GM21529 (cell line): ENCODE measurements around the gene RFPL1.
"Not testable (repeated sequence)": the region's sequence is repeated elsewhere in the genome, so short reads cannot be mapped to it uniquely, and the experiment has no call there.

ENCODE experiments used
- ATAC-seq: cut with Tn5 transposase; IDR thresholded peaks from one replicate; pipeline ENCODE4 v1.9.1; 2021; ENCODE audit not compliant: unreplicated experiment

Gene RFPL1

GRCh38 chr22:29478326-29479276 is 40.2 kb downstream of the RFPL1 start:
- no peak for ATAC-seq

DNA sequence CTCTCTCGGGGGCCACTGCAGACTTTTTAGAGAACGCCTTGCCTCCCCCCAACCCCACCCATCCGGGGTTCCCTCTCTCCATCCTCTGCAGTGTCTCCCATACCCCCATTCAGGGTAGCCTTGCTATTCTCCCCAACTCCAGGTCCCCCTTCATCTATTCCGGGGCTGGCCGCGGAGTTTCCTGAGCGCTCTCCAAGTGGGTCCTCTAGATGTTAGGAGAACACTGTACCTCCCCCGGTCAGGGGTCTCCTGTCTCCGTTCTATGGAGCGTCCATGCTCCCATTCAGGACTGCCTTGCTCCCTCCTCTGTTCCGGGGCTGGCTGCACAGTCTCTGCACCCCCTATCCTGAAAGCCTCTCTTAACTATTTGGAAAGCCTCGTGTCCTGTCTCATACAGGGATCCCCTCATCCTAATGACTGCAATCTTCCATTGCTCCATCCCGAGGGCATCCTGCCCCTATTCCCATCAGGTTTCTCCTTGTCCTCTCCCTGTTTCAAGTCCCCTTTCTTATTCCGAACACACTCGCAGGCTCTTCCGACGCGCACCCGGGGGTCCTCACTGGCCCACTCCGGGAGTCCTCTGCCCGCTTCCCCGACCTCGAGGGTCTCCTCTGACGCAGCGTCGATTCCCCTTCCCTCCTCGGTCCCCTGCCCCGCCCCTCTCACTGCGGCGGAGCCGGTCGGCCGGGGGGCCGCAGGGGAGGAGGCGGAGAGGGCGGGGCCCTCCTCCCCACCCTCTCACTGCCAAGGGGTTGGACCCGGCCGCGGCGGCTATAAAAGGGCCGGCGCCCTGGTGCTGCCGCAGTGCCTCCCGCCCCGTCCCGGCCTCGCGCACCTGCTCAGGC is 41.3 kb downstream of the RFPL1 start, which contains the start of gene NEFH:
TSS of gene NEFH (plus strand) at position 802 of the 845 bp plus-strand sequence. CDS start 45 bp downstream, outside the sequence.
- ATAC-seq = no peak

DNA sequence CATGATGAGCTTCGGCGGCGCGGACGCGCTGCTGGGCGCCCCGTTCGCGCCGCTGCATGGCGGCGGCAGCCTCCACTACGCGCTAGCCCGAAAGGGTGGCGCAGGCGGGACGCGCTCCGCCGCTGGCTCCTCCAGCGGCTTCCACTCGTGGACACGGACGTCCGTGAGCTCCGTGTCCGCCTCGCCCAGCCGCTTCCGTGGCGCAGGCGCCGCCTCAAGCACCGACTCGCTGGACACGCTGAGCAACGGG is 41.8 kb downstream of the RFPL1 start:
- ATAC-seq = no peak

DNA sequence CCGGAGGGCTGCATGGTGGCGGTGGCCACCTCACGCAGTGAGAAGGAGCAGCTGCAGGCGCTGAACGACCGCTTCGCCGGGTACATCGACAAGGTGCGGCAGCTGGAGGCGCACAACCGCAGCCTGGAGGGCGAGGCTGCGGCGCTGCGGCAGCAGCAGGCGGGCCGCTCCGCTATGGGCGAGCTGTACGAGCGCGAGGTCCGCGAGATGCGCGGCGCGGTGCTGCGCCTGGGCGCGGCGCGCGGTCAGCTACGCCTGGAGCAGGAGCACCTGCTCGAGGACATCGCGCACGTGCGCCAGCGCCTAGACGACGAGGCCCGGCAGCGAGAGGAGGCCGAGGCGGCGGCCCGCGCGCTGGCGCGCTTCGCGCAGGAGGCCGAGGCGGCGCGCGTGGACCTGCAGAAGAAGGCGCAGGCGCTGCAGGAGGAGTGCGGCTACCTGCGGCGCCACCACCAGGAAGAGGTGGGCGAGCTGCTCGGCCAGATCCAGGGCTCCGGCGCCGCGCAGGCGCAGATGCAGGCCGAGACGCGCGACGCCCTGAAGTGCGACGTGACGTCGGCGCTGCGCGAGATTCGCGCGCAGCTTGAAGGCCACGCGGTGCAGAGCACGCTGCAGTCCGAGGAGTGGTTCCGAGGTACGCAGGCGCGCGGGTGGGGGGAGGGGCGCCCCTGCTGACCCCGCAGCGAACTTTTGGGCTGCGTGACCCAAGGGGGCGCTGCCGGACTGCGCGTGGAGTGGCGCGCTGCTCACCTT is 42.3 kb downstream of the RFPL1 start:
- no peak for ATAC-seq

- ATAC-seq = no peak
These were observed 43.0 kb downstream of the RFPL1 start for GRCh38 chr22:29481265-29482000.

GRCh38 chr22:29482253-29482652 is 43.9 kb downstream of the RFPL1 start:
- no peak for ATAC-seq

- no peak for ATAC-seq
These were observed 44.3 kb downstream of the RFPL1 start for GRCh38 chr22:29482726-29483125.

GRCh38 chr22:29483254-29483653 is 44.9 kb downstream of the RFPL1 start:
- ATAC-seq = no peak

DNA sequence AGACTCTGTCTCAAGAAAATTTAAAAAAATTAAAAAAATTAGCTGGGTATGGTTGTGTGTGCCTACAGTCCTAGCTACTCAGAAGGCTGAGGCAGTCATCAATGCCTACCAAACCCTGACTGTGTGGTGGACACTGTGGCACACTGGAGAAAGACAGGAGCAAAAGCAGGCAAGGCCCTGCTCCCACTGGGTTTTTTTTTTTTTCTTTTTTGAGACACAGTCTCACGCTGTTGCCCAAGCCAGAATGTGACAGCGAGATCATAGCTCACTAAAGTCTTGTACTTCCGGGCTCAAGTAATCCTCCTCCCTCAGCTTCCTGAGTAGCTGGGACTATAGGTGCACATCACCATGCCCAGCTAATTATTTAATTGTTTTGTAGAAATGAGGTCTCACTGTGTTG is 46.3 kb downstream of the RFPL1 start:
- ATAC-seq = no peak

GRCh38 chr22:29485448-29485847 is 47.1 kb downstream of the RFPL1 start:
- no peak for ATAC-seq

GRCh38 chr22:29487426-29487986 is 49.1 kb downstream of the RFPL1 start:
- no peak for ATAC-seq

DNA sequence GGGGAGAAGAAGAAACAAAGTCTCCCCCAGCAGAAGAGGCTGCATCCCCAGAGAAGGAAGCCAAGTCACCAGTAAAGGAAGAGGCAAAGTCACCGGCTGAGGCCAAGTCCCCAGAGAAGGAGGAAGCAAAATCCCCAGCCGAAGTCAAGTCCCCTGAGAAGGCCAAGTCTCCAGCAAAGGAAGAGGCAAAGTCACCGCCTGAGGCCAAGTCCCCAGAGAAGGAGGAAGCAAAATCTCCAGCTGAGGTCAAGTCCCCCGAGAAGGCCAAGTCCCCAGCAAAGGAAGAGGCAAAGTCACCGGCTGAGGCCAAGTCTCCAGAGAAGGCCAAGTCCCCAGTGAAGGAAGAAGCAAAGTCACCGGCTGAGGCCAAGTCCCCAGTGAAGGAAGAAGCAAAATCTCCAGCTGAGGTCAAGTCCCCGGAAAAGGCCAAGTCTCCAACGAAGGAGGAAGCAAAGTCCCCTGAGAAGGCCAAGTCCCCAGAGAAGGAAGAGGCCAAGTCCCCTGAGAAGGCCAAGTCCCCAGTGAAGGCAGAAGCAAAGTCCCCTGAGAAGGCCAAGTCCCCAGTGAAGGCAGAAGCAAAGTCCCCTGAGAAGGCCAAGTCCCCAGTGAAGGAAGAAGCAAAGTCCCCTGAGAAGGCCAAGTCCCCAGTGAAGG is 50.9 kb downstream of the RFPL1 start:
- ATAC-seq = not testable (repeated sequence)

GRCh38 chr22:29491012-29491411 is 52.6 kb downstream of the RFPL1 start:
- ATAC-seq = no peak
